Measurements from ENCODE around the gene CNPY1. TPM values are rescaled to one million over a fixed set of nuclear protein-coding genes. Genes with fewer than 3 reads are reported as not detected.
A peak's percentile ranks its signal among the peaks of the same experiment; 100 is the strongest.

Gene CNPY1
- total and polyA plus RNA-seq, 2 experiments from 2014 or later, result not detected

- Histone ChIP-seq H3K36me3 (replicated peaks; ENCODE audit: insufficient read depth, low read depth) (no peaks in the 10 kb centered on the region), H3K4me2 (no peak overlapping the region), H2AFZ (no peak overlapping the region), H3K79me2 (no peaks in the 10 kb centered on the region), H3K4me1 (ENCODE audit: insufficient read depth) (peaks cover 13% of the 10 kb centered on the region), H3K4me3 (no peak overlapping the region), H3K27me3 (peaks cover 100% of the 10 kb centered on the region), H3K9me3 (ENCODE audit: low read depth) (no peaks in the 10 kb centered on the region), H3K27ac (no peak overlapping the region), H3K9me2 (replicated peaks; ENCODE audit: insufficient read depth) (no peaks in the 10 kb centered on the region), H4K20me1 (ENCODE audit: insufficient read depth, poor library complexity, severe bottlenecking) (peaks cover 3% of the 10 kb centered on the region)
- DNase-seq (ENCODE audit: low spot score), result no peak
- 3% methylated on average over 11 of the region's 15 CpGs for WGBS (ENCODE audit: low lambda C conversion rate, missing lambda C conversion rate)
- peak; percentile 35 for TF ChIP-seq EZH2 (IDR thresholded peaks at IDR 0.05; ENCODE audit: borderline replicate concordance)
- TF ChIP-seq CTCF (IDR thresholded peaks at IDR 0.05; ENCODE audit: poor library complexity), result no peak
Observed at GRCh38 chr7:155463114-155463811, 83.1 kb downstream of the CNPY1 start.

GRCh38 chr7:155462163-155462735, 84.1 kb downstream of the CNPY1 start:
- peaks cover 96% of the 10 kb centered on the region for H3K27me3 ChIP-seq
- 15% methylated on average over 33 of the region's 33 CpGs for WGBS (ENCODE audit: low lambda C conversion rate, missing lambda C conversion rate)
- no peaks in the 10 kb centered on the region for H3K36me3 ChIP-seq (replicated peaks; ENCODE audit: insufficient read depth, low read depth)
- H2AFZ ChIP-seq, result no peak overlapping the region
- DNase-seq (ENCODE audit: low spot score), result no peak
- H3K27ac ChIP-seq, result no peak overlapping the region
- H3K4me1 ChIP-seq (ENCODE audit: insufficient read depth), result peaks cover 15% of the 10 kb centered on the region
- H3K79me2 ChIP-seq, result no peaks in the 10 kb centered on the region
- no peak overlapping the region for H3K4me2 ChIP-seq
- H3K9me3 ChIP-seq (ENCODE audit: low read depth), result no peaks in the 10 kb centered on the region
- no peak overlapping the region for H3K4me3 ChIP-seq
- H4K20me1 ChIP-seq (ENCODE audit: insufficient read depth, poor library complexity, severe bottlenecking), result peaks cover 3% of the 10 kb centered on the region
- no peak for TF ChIP-seq EZH2 (IDR thresholded peaks at IDR 0.05; ENCODE audit: borderline replicate concordance)
- no peak for TF ChIP-seq EZH2phosphoT487 (IDR thresholded peaks at IDR 0.05; ENCODE audit: low read depth, severe bottlenecking, unreplicated experiment)
- no peak for TF ChIP-seq CTCF (IDR thresholded peaks at IDR 0.05; ENCODE audit: poor library complexity)
- no peaks in the 10 kb centered on the region for H3K9me2 ChIP-seq (replicated peaks; ENCODE audit: insufficient read depth)

GRCh38 chr7:155461631-155462030, 84.7 kb downstream of the CNPY1 start:
- Histone ChIP-seq H3K27me3 (peaks cover 96% of the 10 kb centered on the region), H3K27ac (no peak overlapping the region), H3K4me2 (no peak overlapping the region), H3K36me3 (replicated peaks; ENCODE audit: insufficient read depth, low read depth) (no peaks in the 10 kb centered on the region), H3K4me1 (ENCODE audit: insufficient read depth) (peaks cover 18% of the 10 kb centered on the region), H3K4me3 (no peak overlapping the region), H3K9me3 (ENCODE audit: low read depth) (no peaks in the 10 kb centered on the region), H3K79me2 (no peaks in the 10 kb centered on the region), H3K9me2 (replicated peaks; ENCODE audit: insufficient read depth) (no peaks in the 10 kb centered on the region), H2AFZ (no peak overlapping the region), H4K20me1 (ENCODE audit: insufficient read depth, poor library complexity, severe bottlenecking) (peaks cover 3% of the 10 kb centered on the region)
- no peak for TF ChIP-seq CTCF (IDR thresholded peaks at IDR 0.05; ENCODE audit: poor library complexity)
- TF ChIP-seq EZH2phosphoT487 (IDR thresholded peaks at IDR 0.05; ENCODE audit: low read depth, severe bottlenecking, unreplicated experiment), result no peak
- TF ChIP-seq EZH2 (IDR thresholded peaks at IDR 0.05; ENCODE audit: borderline replicate concordance), result no peak
- DNase-seq (ENCODE audit: low spot score), result no peak
- whole genome bisulfite sequencing (ENCODE audit: low lambda C conversion rate, missing lambda C conversion rate), result 38% methylated on average over 3 of the region's 3 CpGs

Measured in hepatocyte (in vitro differentiated cells).